ENCODE results near the gene POPDC3.

DNA sequence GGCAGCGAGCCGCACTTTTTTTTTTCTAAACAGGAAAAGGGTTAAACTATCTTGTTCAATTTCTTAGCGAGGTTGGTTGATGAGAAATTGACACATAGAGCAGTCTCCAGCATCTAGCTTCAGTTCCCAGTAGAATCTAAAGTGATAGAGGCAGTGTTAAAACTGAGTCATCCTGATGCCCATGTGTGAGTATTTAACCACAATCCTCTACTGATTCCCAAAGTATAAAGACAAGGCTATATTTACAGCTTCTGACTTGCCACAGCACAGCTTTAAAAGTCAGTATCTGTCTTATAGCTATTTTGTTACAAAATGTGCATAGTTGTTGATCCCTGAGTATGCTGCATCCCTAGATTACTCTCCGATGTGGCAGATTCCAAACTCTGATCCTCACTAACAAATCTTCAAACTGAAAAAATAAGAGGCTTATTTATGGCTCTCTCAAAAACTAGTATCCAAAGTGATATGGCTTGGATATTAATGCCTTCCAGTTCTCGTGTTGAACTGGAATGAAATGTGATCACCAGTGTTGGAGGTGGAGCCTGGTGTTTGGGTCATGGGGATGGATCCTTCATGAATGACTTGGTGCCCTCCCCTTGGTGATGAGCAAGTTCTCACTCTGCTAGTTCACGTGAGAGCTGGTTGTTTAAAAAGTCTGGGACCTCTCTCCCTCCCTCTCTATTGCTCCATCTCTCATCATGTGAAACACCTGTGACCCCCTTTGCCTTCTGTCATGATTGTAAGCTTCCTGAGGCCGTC lies 13.1 kb upstream of the POPDC3 start:
- TF ChIP-seq, protein P1, sequence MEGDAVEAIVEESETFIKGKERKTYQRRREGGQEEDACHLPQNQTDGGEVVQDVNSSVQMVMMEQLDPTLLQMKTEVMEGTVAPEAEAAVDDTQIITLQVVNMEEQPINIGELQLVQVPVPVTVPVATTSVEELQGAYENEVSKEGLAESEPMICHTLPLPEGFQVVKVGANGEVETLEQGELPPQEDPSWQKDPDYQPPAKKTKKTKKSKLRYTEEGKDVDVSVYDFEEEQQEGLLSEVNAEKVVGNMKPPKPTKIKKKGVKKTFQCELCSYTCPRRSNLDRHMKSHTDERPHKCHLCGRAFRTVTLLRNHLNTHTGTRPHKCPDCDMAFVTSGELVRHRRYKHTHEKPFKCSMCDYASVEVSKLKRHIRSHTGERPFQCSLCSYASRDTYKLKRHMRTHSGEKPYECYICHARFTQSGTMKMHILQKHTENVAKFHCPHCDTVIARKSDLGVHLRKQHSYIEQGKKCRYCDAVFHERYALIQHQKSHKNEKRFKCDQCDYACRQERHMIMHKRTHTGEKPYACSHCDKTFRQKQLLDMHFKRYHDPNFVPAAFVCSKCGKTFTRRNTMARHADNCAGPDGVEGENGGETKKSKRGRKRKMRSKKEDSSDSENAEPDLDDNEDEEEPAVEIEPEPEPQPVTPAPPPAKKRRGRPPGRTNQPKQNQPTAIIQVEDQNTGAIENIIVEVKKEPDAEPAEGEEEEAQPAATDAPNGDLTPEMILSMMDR (IDR thresholded peaks at IDR 0.05; ENCODE audit: borderline replicate concordance, extremely low read depth, low read length, poor library complexity, severe bottlenecking), result no peak
- TF ChIP-seq EZH2 (IDR thresholded peaks at IDR 0.05; ENCODE audit: borderline replicate concordance, low read depth, low read length, severe bottlenecking), result no peak
